ENCODE measurements around the gene FSIP1. TPM values are rescaled to one million over a fixed set of nuclear protein-coding genes. Genes with fewer than 3 reads are reported as not detected.

The FSIP1 gene
- total RNA-seq, 1 experiment from 2014 or later, result 0.61 TPM

GRCh38 chr15:39820050-39820602 lies 37.5 kb upstream of the FSIP1 start:
- H3K9me3 Mint-ChIP-seq, result peaks cover 18% of the 10 kb centered on the region
- CTCF ChIA-PET, result no interaction called here
- peaks cover 13% of the 10 kb centered on the region for H3K36me3 Mint-ChIP-seq

More at GRCh38 chr15:39820050-39820602, 37.5 kb upstream of the FSIP1 start:
- no peak for ATAC-seq
- no peak overlapping the region for H3K4me3 Mint-ChIP-seq
- H3K27ac Mint-ChIP-seq, result peak overlapping the region; percentile 73
- POLR2A ChIA-PET, result interaction anchor here (1.3 kb wide), 1 partner anchor 50 kb away, joined by 3 read pairs; no protein-coding TSS in a partner anchor
- DNase-seq (ENCODE audit: low spot score), result no peak
- H3K4me1 Mint-ChIP-seq, result peaks cover 63% of the 10 kb centered on the region
- H3K27me3 Mint-ChIP-seq (ENCODE audit: low read depth), result no peaks in the 10 kb centered on the region
- TF ChIP-seq ZNF416 (CRISPR knock-in tag; IDR thresholded peaks at IDR 0.05), result no peak
- no peak for TF ChIP-seq EMX1 (CRISPR knock-in tag; IDR thresholded peaks at IDR 0.05)
- no peak for TF ChIP-seq NFYB (CRISPR knock-in tag; conservative IDR thresholded peaks at IDR 0.05; ENCODE audit: low read depth)
- no peak for TF ChIP-seq MAX (CRISPR knock-in tag; IDR thresholded peaks at IDR 0.05)
- no peak for TF ChIP-seq FOXP4 (CRISPR knock-in tag; IDR thresholded peaks at IDR 0.05)
- no peak for TF ChIP-seq ZNF219 (CRISPR knock-in tag; IDR thresholded peaks at IDR 0.05; ENCODE audit: borderline replicate concordance)
- no peak for TF ChIP-seq ETV6 (CRISPR knock-in tag; IDR thresholded peaks at IDR 0.05)
- no peak for TF ChIP-seq NR2C2 (CRISPR knock-in tag; IDR thresholded peaks at IDR 0.05)
- TF ChIP-seq NFATC4 (CRISPR knock-in tag; IDR thresholded peaks at IDR 0.05), result no peak
- no peak for TF ChIP-seq PRDM15 (CRISPR knock-in tag; IDR thresholded peaks at IDR 0.05)
- TF ChIP-seq ZNF138 (CRISPR knock-in tag; conservative IDR thresholded peaks at IDR 0.05), result no peak
- TF ChIP-seq, protein P1, sequence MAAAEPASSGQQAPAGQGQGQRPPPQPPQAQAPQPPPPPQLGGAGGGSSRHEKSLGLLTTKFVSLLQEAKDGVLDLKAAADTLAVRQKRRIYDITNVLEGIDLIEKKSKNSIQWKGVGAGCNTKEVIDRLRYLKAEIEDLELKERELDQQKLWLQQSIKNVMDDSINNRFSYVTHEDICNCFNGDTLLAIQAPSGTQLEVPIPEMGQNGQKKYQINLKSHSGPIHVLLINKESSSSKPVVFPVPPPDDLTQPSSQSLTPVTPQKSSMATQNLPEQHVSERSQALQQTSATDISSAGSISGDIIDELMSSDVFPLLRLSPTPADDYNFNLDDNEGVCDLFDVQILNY (CRISPR knock-in tag; IDR thresholded peaks at IDR 0.05), result no peak
- no peak for TF ChIP-seq ZNF263 (CRISPR knock-in tag; IDR thresholded peaks at IDR 0.05; ENCODE audit: low read depth)
- no peak for TF ChIP-seq ZNF512 (CRISPR knock-in tag; IDR thresholded peaks at IDR 0.05; ENCODE audit: borderline replicate concordance)
- TF ChIP-seq, protein P2, sequence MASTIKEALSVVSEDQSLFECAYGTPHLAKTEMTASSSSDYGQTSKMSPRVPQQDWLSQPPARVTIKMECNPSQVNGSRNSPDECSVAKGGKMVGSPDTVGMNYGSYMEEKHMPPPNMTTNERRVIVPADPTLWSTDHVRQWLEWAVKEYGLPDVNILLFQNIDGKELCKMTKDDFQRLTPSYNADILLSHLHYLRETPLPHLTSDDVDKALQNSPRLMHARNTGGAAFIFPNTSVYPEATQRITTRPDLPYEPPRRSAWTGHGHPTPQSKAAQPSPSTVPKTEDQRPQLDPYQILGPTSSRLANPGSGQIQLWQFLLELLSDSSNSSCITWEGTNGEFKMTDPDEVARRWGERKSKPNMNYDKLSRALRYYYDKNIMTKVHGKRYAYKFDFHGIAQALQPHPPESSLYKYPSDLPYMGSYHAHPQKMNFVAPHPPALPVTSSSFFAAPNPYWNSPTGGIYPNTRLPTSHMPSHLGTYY (CRISPR knock-in tag; IDR thresholded peaks at IDR 0.05), result no peak
- TF ChIP-seq ELF4 (CRISPR knock-in tag; IDR thresholded peaks at IDR 0.05; ENCODE audit: low read depth), result no peak
- TF ChIP-seq NFE2L1 (CRISPR knock-in tag; IDR thresholded peaks at IDR 0.05), result no peak
- TF ChIP-seq, protein P3, sequence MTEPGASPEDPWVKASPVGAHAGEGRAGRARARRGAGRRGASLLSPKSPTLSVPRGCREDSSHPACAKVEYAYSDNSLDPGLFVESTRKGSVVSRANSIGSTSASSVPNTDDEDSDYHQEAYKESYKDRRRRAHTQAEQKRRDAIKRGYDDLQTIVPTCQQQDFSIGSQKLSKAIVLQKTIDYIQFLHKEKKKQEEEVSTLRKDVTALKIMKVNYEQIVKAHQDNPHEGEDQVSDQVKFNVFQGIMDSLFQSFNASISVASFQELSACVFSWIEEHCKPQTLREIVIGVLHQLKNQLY (CRISPR knock-in tag; IDR thresholded peaks at IDR 0.05), result no peak
- no peak for TF ChIP-seq CREM (CRISPR knock-in tag; IDR thresholded peaks at IDR 0.05)
- TF ChIP-seq ZBTB21 (CRISPR knock-in tag; IDR thresholded peaks at IDR 0.05; ENCODE audit: borderline replicate concordance), result no peak
